GM12878 (cell line): ENCODE measurements around the gene METTL5. TPM values are rescaled to one million over a fixed set of nuclear protein-coding genes. Genes with fewer than 3 reads are reported as not detected.

Source experiments
- ATAC-seq: fragments of 200-7000 bp; cut with Tn5 transposase; 3 replicates; pipeline ENCODE4 v1.9.1; 2020; ENCODE audit warnings: mild to moderate bottlenecking, moderate library complexity
- BruUV-seq: library from RNA; stranded (reverse); fragments of 400-500 nt; replicated peaks from 2 replicates; lab custom pipeline; 2021; lab: Mats Ljungman, UMichigan
- CTCF ChIA-PET: fragments of 300-600 bp; sonication (Branson Sonifier 250); formaldehyde crosslinking; extraction: SDS; loops from one replicate; lab custom pipeline; 2021; ENCODE audit warnings: inconsistent platforms; lab: Yijun Ruan, JAX
- POLR2A ChIA-PET: fragments of 350-600 bp; formaldehyde crosslinking; extraction: SDS; loops from one replicate; lab custom pipeline; 2021; ENCODE audit warnings: inconsistent platforms; lab: Charles Lee
- RAD21 ChIA-PET: fragments of 300-600 bp; sonication (Branson Sonifier 250); formaldehyde crosslinking; loops from one replicate; lab custom pipeline; 2023; ENCODE audit warnings: antibody characterized with exemption; ENCODE audit not compliant: unreplicated experiment; lab: Charles Lee
- SMC1A ChIA-PET: fragments of 300-600 bp; sonication (Branson Sonifier 250); formaldehyde crosslinking; loops from one replicate; lab custom pipeline; 2023; ENCODE audit not compliant: unreplicated experiment, uncharacterized antibody; lab: Charles Lee
- DNase-seq: peaks from one replicate; pipeline ENCODE4 v3.0.0-alpha.2; 2011; ENCODE audit warnings: low read depth, low spot score
- FAIRE-seq: peaks from 3 replicates; lab custom pipeline; 2011; peaks lifted over from hg19 to GRCh38; lab: Jason Lieb, UNC
- H2AFZ ChIP-seq: 2 replicates; pipeline ENCODE4 v1.6.0; 2011; ENCODE audit warnings: low read depth, low read length, control low read depth; ENCODE audit not compliant: control insufficient read depth
- H3K27ac ChIP-seq: 2 replicates; pipeline ENCODE4 v1.5.1; 2011; ENCODE audit warnings: control low read depth; ENCODE audit not compliant: control insufficient read depth, insufficient read depth
- H3K27me3 ChIP-seq, 2 experiments: replicated peaks in 1 of 2; 2 replicates each; pipeline versions ENCODE4 v1.6.0 to v1.6.1; 2011; ENCODE audit warnings: low read length in 1 of 2; ENCODE audit not compliant: control insufficient read depth in 2 of 2, insufficient read depth in 2 of 2
- H3K36me3 ChIP-seq, 2 experiments: 2 replicates each; pipeline ENCODE4 v1.5.1; 2011; ENCODE audit warnings: low read length in 1 of 2; ENCODE audit not compliant: control insufficient read depth in 2 of 2, insufficient read depth in 2 of 2
- H3K4me1 ChIP-seq: 2 replicates; pipeline ENCODE4 v1.6.1; 2011; ENCODE audit warnings: mild to moderate bottlenecking, low read length, moderate library complexity, mixed read lengths; ENCODE audit not compliant: control insufficient read depth, insufficient read depth
- H3K4me2 ChIP-seq: 2 replicates; pipeline ENCODE4 v1.6.0; 2011; ENCODE audit warnings: control low read depth; ENCODE audit not compliant: control insufficient read depth, insufficient read depth
- H3K4me3 ChIP-seq: fragments of 200-600 bp; sonication (generic); 2 replicates; pipeline ENCODE4 v1.5.1; 2016
- H3K79me2 ChIP-seq: 2 replicates; pipeline ENCODE4 v1.6.0; 2011; ENCODE audit warnings: low read length; ENCODE audit not compliant: control insufficient read depth, insufficient read depth
- H3K9ac ChIP-seq: 2 replicates; pipeline ENCODE4 v1.8.0; 2011; ENCODE audit warnings: low read length, control low read depth, mixed read lengths; ENCODE audit not compliant: control insufficient read depth, insufficient read depth
- H3K9me3 ChIP-seq: replicated peaks from 3 replicates; pipeline ENCODE4 v1.5.1; 2011; ENCODE audit warnings: mild to moderate bottlenecking, low read length; ENCODE audit not compliant: control insufficient read depth, insufficient read depth
- H4K20me1 ChIP-seq: 2 replicates; pipeline ENCODE4 v1.6.0; 2011; ENCODE audit not compliant: control insufficient read depth, insufficient read depth
- CBX5 ChIP-seq: sonication (generic); IDR thresholded peaks from 2 replicates; pipeline ENCODE4 v1.6.1; 2016; ENCODE audit warnings: low read depth, moderate library complexity, mild to moderate bottlenecking, inconsistent platforms
- CREB1 ChIP-seq: IDR thresholded peaks from 2 replicates; pipeline ENCODE4 v1.6.1; 2012; ENCODE audit warnings: low read depth, mild to moderate bottlenecking, inconsistent platforms
- GABPA ChIP-seq: IDR thresholded peaks from 2 replicates; pipeline ENCODE4 v1.6.1; 2014; ENCODE audit warnings: antibody characterized with exemption, low read depth, mild to moderate bottlenecking, inconsistent platforms
- HDAC6 ChIP-seq: fragments of 200-600 bp; sonication (generic); IDR thresholded peaks from one replicate; pipeline ENCODE4 v1.8.0; 2017; ENCODE audit warnings: antibody characterized with exemption; ENCODE audit not compliant: unreplicated experiment
- HSF1 ChIP-seq: fragments of 150-350 bp; IDR thresholded peaks from 2 replicates; pipeline ENCODE4 v1.6.1; 2014; ENCODE audit warnings: mild to moderate bottlenecking, low read depth, low read length
- JUND ChIP-seq: IDR thresholded peaks from 2 replicates; pipeline ENCODE4 v1.6.1; 2012; ENCODE audit warnings: low read depth, mild to moderate bottlenecking, low read length, improper control_type of control experiment, moderate library complexity
- NRF1 ChIP-seq: conservative IDR thresholded peaks from 2 replicates; pipeline ENCODE4 v1.6.1; 2011; ENCODE audit warnings: mild to moderate bottlenecking, low read depth, low read length, improper control_type of control experiment
- POLR2A ChIP-seq: IDR thresholded peaks from 2 replicates; pipeline ENCODE4 v1.6.1; 2011; ENCODE audit warnings: low read depth, mild to moderate bottlenecking, low read length
- POLR2AphosphoS2 ChIP-seq: IDR thresholded peaks from 2 replicates; pipeline ENCODE4 v1.6.1; 2011; ENCODE audit warnings: low read depth, mild to moderate bottlenecking, low read length, improper control_type of control experiment, moderate library complexity
- RAD21 ChIP-seq: IDR thresholded peaks from 2 replicates; pipeline ENCODE4 v1.6.1; 2011; ENCODE audit warnings: mild to moderate bottlenecking, low read depth, low read length, moderate library complexity; ENCODE audit not compliant: insufficient read depth
- RAD51 ChIP-seq: fragments of 450-650 bp; IDR thresholded peaks from 2 replicates; pipeline ENCODE4 v1.6.1; 2016; ENCODE audit warnings: moderate library complexity, mild to moderate bottlenecking, inconsistent platforms
- RB1 ChIP-seq: fragments of 450-650 bp; formaldehyde crosslinking; IDR thresholded peaks from 2 replicates; pipeline ENCODE4 v1.6.1; 2017; ENCODE audit warnings: mild to moderate bottlenecking, borderline replicate concordance
- RCOR1 ChIP-seq: conservative IDR thresholded peaks from 2 replicates; pipeline ENCODE4 v1.6.1; 2012; ENCODE audit warnings: low read depth, low read length, improper control_type of control experiment
- SIN3A ChIP-seq: IDR thresholded peaks from 2 replicates; pipeline ENCODE4 v1.6.1; 2012; ENCODE audit warnings: low read depth, low read length, improper control_type of control experiment
- SMC3 ChIP-seq: IDR thresholded peaks from 2 replicates; pipeline ENCODE4 v1.6.1; 2011; ENCODE audit warnings: low read length, improper control_type of control experiment, borderline replicate concordance
- SREBF1 ChIP-seq: IDR thresholded peaks from 2 replicates; pipeline ENCODE4 v1.6.1; 2012; ENCODE audit warnings: mild to moderate bottlenecking, low read length
- ZNF274 ChIP-seq: IDR thresholded peaks from one replicate; pipeline ENCODE4 v1.8.0; 2011; ENCODE audit not compliant: insufficient read length, insufficient read depth
- WGBS: methylation state at CpG from one replicate; pipeline ENCODE4 v1.1.6; 2016; ENCODE audit warnings: low lambda C conversion rate; ENCODE audit not compliant: insufficient replicate concordance, insufficient coverage; ENCODE audit errors: missing lambda C conversion rate; 5-methylcytosine and 5-hydroxymethylcytosine counted together
- in situ Hi-C: fragments of 300-500 bp; cut with MboI; formaldehyde crosslinking; loops from 9 replicates; pipeline ENCODE4 v1.14.3; 2018; ENCODE audit warnings: mixed read lengths
- intact Hi-C: fragments of 100-400 bp; cut with micrococcal nuclease; formaldehyde crosslinking; loops from one replicate; pipeline ENCODE4 v1.14.2; 2022; ENCODE audit not compliant: unreplicated experiment
- polyA plus RNA-seq, 11 experiments: library from polyadenylated mRNA; depleted of rRNA in 4 of 11; unstranded in 6 of 11; stranded (reverse) in 5 of 11; fragments of >200 nt; fragmentation: Nextera tagmentation in 4 of 11; fragmentation: Illumina TruSeq in 1 of 11; extraction: Ambion mirVana in 4 of 11; extraction: Trizol in 1 of 11; gene quantifications; 1 replicate in 1 of 11; 2 replicates in 10 of 11; pipeline versions ENCODE4 v1.2.1 to v1.2.3, GENCODE V29; 2011 to 2016; ENCODE audit warnings: inconsistent platforms in 2 of 11, missing spikeins in 2 of 11, low read depth in 1 of 11
- total RNA-seq, 4 experiments: library from RNA; depleted of rRNA in 3 of 4; stranded (reverse); fragments of >200 nt in 3 of 4; fragmentation: Illumina TruSeq in 1 of 4; extraction: Trizol in 1 of 4; gene quantifications; 2 replicates each; pipeline versions ENCODE4 v1.2.1 to v1.2.3, GENCODE V29; 2013 to 2021
- TF ChIP-seq, protein P1 (sequence below): fragments of 450-650 bp; IDR thresholded peaks from 2 replicates; pipeline ENCODE4 v1.6.1; 2016; ENCODE audit warnings: mild to moderate bottlenecking

METTL5 gene
- total and polyA plus RNA-seq, 10 of the 15 experiments (the other 5 are each of a cell fraction or from before 2014, with no cell fraction given), result 55.0 to 204 (median 87.4) TPM

DNA sequence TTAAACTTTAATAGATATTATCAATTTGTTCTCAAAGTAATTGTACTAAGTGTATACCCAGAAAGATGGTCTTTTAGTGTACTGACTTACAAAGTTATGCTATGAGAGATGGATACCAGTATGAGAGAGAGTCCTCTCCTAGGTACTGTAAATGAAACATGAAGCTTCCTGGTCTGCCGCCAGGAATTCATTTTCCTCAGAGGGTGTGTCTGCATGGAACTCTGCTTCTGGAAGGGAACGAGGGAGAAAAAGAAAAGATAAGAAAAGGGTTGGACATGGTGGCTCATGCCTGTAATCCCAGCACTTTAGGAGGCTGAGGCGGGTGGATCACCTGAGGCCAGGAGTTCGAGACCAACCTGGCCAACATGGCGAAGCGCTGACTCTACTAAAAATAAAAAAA is 28.3 kb downstream of the METTL5 start:
- H3K9me3 ChIP-seq, result no peaks in the 10 kb centered on the region; the same call in 2 of the 3 replicates
- H3K79me2 ChIP-seq, result peaks cover 25% of the 10 kb centered on the region
- POLR2A ChIA-PET, result no interaction called here
- ATAC-seq (no peak), FAIRE-seq (no peak), DNase-seq (no peak)
- SMC1A ChIA-PET, result no interaction called here
- H3K27ac ChIP-seq, result no peak overlapping the region
- no peak overlapping the region for H2AFZ ChIP-seq
- no peaks in the 10 kb centered on the region; the same call in 1 of the 2 replicates for H3K4me1 ChIP-seq
- no peak overlapping the region for H3K4me3 ChIP-seq
- H3K4me2 ChIP-seq, result no peak overlapping the region
- WGBS, result 78% methylated on average over 6 of the region's 6 CpGs
- intact Hi-C loops, result loop anchor here (10.0 kb wide), 1 partner anchor 272 kb away; no protein-coding TSS in a partner anchor
- CTCF ChIA-PET, result interaction anchor here (1.6 kb wide), 1 partner anchor 19 kb away, joined by 3 read pairs; no protein-coding TSS in a partner anchor
- no peak overlapping the region for H3K9ac ChIP-seq
- H3K36me3 ChIP-seq, result no peaks in the 10 kb centered on the region
- H3K27me3 ChIP-seq, result no peaks in the 10 kb centered on the region
- no TSS peak for BruUV-seq
- RAD21 ChIA-PET, result no interaction called here
- no peaks in the 10 kb centered on the region for H4K20me1 ChIP-seq
- TF ChIP-seq POLR2A (no peak), GABPA (no peak), HDAC6 (no peak), CREB1 (no peak), RCOR1 (no peak), HSF1 (no peak), NRF1 (no peak), JUND (no peak), RAD51 (no peak), RB1 (no peak), ZNF274 (no peak), CBX5 (no peak), POLR2AphosphoS2 (no peak), RAD21 (no peak), SIN3A (no peak), SMC3 (no peak), SREBF1 (no peak)
- TF ChIP-seq, protein P1, sequence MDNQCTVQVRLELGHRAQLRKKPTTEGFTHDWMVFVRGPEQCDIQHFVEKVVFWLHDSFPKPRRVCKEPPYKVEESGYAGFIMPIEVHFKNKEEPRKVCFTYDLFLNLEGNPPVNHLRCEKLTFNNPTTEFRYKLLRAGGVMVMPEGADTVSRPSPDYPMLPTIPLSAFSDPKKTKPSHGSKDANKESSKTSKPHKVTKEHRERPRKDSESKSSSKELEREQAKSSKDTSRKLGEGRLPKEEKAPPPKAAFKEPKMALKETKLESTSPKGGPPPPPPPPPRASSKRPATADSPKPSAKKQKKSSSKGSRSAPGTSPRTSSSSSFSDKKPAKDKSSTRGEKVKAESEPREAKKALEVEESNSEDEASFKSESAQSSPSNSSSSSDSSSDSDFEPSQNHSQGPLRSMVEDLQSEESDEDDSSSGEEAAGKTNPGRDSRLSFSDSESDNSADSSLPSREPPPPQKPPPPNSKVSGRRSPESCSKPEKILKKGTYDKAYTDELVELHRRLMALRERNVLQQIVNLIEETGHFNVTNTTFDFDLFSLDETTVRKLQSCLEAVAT, result no peak
- in situ Hi-C loops, result no loop called here
